ENCODE results near the gene SPEM2.
"Not testable (repeated sequence)": the region's sequence is repeated elsewhere in the genome, so short reads cannot be mapped to it uniquely, and the experiment has no call there.

Gene SPEM2

GRCh38 chr17:7468804-7469389, 43.5 kb downstream of the SPEM2 start:
- in situ Hi-C loops (cut with MboI; ENCODE audit: low sequenced_read_pairs) = no loop called here

- in situ Hi-C loops (cut with MboI; ENCODE audit: low sequenced_read_pairs) = not testable (repeated sequence)
These were observed 44.4 kb downstream of the SPEM2 start for GRCh38 chr17:7469843-7470242.

GRCh38 chr17:7470457-7470973, 45.1 kb downstream of the SPEM2 start:
- in situ Hi-C loops (cut with MboI; ENCODE audit: low sequenced_read_pairs) = not testable (repeated sequence)

- in situ Hi-C loops (cut with MboI; ENCODE audit: low sequenced_read_pairs) = no loop called here
These were observed 46.3 kb downstream of the SPEM2 start for GRCh38 chr17:7471729-7472128.

- in situ Hi-C loops (cut with MboI; ENCODE audit: low sequenced_read_pairs) = not testable (repeated sequence)
These were observed 49.4 kb downstream of the SPEM2 start for GRCh38 chr17:7474767-7475166.

- in situ Hi-C loops (cut with MboI; ENCODE audit: low sequenced_read_pairs) = no loop called here
These were observed 50.5 kb downstream of the SPEM2 start for GRCh38 chr17:7475764-7476422.

GRCh38 chr17:7476494-7476893, 51.1 kb downstream of the SPEM2 start:
- in situ Hi-C loops (cut with MboI; ENCODE audit: low sequenced_read_pairs) = no loop called here

GRCh38 chr17:7476951-7477350, 51.5 kb downstream of the SPEM2 start:
- in situ Hi-C loops (cut with MboI; ENCODE audit: low sequenced_read_pairs) = no loop called here

All from hTERT RPE-1 (cell line).